Measurements from ENCODE around the gene GARIN5B. TPM values are rescaled to one million over a fixed set of nuclear protein-coding genes. Genes with fewer than 3 reads are reported as not detected.

The GARIN5B gene
- total RNA-seq, 1 experiment from 2014 or later, result not detected

DNA sequence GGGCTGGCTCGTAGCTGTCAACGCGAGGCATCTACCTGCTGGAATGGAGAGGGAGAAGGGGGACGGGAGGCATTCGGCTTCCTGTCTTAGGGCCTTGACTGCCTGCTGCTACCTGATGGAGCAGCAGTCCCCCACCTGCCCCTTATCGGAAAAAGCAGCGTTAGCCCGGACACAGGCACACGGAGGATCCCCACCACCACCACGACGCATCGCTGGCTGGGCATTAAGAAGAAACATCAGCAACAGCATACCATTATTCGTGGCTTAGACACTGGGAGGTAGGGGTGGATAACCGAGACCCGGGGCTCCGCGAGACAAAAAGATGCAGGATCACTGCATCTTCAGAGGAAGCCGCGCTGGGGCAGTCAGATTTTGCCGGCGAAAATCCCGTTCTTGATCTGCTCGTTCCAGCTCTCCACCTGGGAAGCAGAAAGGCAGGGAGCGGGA, 9.7 kb downstream of the GARIN5B start:
- intact Hi-C loops (cut with micrococcal nuclease; ENCODE audit: unreplicated experiment), result no loop called here
- CTCF ChIA-PET, result interaction anchor here (1.9 to 3.1 kb wide), 2 partner anchors 14 to 31 kb away, joined by 5 to 13 read pairs; partner anchors contain the start of genes KMT5C and TMEM238
- TF ChIP-seq, protein P1, sequence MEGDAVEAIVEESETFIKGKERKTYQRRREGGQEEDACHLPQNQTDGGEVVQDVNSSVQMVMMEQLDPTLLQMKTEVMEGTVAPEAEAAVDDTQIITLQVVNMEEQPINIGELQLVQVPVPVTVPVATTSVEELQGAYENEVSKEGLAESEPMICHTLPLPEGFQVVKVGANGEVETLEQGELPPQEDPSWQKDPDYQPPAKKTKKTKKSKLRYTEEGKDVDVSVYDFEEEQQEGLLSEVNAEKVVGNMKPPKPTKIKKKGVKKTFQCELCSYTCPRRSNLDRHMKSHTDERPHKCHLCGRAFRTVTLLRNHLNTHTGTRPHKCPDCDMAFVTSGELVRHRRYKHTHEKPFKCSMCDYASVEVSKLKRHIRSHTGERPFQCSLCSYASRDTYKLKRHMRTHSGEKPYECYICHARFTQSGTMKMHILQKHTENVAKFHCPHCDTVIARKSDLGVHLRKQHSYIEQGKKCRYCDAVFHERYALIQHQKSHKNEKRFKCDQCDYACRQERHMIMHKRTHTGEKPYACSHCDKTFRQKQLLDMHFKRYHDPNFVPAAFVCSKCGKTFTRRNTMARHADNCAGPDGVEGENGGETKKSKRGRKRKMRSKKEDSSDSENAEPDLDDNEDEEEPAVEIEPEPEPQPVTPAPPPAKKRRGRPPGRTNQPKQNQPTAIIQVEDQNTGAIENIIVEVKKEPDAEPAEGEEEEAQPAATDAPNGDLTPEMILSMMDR (IDR thresholded peaks at IDR 0.05; ENCODE audit: unreplicated experiment), result no peak
- Mint-ChIP-seq H3K27ac (ENCODE audit: unreplicated experiment) (peak overlapping the region; percentile 63), H3K9me3 (ENCODE audit: low read depth, unreplicated experiment) (no peaks in the 10 kb centered on the region), H3K4me1 (ENCODE audit: low read depth, unreplicated experiment) (peaks cover 33% of the 10 kb centered on the region), H3K36me3 (ENCODE audit: insufficient read depth, unreplicated experiment) (peaks cover 22% of the 10 kb centered on the region), H3K4me3 (ENCODE audit: low read depth, unreplicated experiment) (peak overlapping the region; percentile 79), H3K27me3 (ENCODE audit: unreplicated experiment) (peaks cover 75% of the 10 kb centered on the region)
- TSS peak; percentile 75 for BruUV-seq (replicated peaks)
- no peak for DNase-seq

DNA sequence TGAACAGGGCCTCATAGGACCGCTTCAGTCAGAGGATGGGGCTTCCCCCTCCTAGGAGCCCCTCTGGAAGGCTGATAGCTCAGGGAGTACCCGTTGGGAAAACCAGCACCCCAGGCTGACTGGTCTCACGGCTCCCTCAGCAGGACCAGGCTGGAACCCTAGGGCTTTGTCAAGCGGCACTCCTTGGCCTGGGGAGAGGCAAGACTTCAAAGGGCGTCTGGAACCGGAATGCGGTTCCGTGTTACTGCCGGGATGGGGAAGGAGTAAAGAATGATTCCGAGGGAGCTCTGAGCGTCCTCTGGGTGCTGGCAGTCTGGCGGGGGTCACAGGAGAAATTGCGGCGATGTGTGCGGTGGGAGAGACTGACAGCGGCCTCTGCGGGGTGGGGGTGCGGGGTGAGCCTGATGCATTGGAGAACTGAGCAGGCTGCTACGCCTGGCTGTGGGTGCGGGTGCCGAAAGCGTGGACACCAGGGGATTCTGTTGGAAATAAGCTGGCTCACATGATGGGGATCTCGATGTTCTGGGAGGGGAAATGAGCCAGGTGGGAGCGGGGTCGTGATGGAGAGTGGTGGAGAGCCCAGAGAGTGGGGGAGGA, 10.4 kb downstream of the GARIN5B start:
- H3K36me3 Mint-ChIP-seq (ENCODE audit: insufficient read depth, unreplicated experiment), result peaks cover 28% of the 10 kb centered on the region
- no peak for DNase-seq
- no TSS peak for BruUV-seq (replicated peaks)
- H3K4me3 Mint-ChIP-seq (ENCODE audit: low read depth, unreplicated experiment), result peak overlapping the region; percentile 79
- intact Hi-C loops (cut with micrococcal nuclease; ENCODE audit: unreplicated experiment), result no loop called here
- H3K27ac Mint-ChIP-seq (ENCODE audit: unreplicated experiment), result peak overlapping the region; percentile 63
- H3K4me1 Mint-ChIP-seq (ENCODE audit: low read depth, unreplicated experiment), result peaks cover 33% of the 10 kb centered on the region
- TF ChIP-seq, protein P1 (IDR thresholded peaks at IDR 0.05; ENCODE audit: unreplicated experiment), result no peak
- H3K27me3 Mint-ChIP-seq (ENCODE audit: unreplicated experiment), result peaks cover 68% of the 10 kb centered on the region
- H3K9me3 Mint-ChIP-seq (ENCODE audit: low read depth, unreplicated experiment), result no peaks in the 10 kb centered on the region
- CTCF ChIA-PET, result interaction anchor here (0.7 to 3.1 kb wide), 4 partner anchors 14 to 31 kb away, joined by 3 to 13 read pairs (median 4); partner anchors contain the start of genes KMT5C and TMEM238

DNA sequence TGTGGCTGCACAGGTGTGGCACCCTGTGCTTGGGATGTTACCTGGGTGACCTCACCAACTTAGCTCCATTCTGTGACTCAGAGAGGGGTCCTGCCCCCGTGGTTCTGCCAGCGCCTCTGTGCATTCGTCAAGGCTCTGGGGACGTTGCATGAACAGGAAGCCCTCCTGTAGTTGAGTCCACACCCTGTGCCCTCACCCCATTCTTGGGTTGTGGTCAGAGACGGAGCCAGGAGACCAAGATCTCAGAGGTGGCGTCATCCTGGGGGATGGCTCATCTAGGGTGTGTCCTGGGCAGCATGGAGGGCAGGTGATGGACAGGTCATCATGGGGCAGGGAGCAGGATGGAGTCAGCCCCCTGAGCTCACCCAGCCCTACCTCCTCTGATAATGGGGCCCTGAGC, 11.0 kb downstream of the GARIN5B start:
- TF ChIP-seq, protein P1 (IDR thresholded peaks at IDR 0.05; ENCODE audit: unreplicated experiment), result no peak
- peak; percentile 67 for DNase-seq
- Mint-ChIP-seq H3K4me3 (ENCODE audit: low read depth, unreplicated experiment) (peak overlapping the region; percentile 79), H3K27me3 (ENCODE audit: unreplicated experiment) (peaks cover 62% of the 10 kb centered on the region), H3K4me1 (ENCODE audit: low read depth, unreplicated experiment) (peaks cover 33% of the 10 kb centered on the region), H3K36me3 (ENCODE audit: insufficient read depth, unreplicated experiment) (peaks cover 29% of the 10 kb centered on the region), H3K27ac (ENCODE audit: unreplicated experiment) (peak overlapping the region; percentile 63), H3K9me3 (ENCODE audit: low read depth, unreplicated experiment) (no peaks in the 10 kb centered on the region)
- intact Hi-C loops (cut with micrococcal nuclease; ENCODE audit: unreplicated experiment), result no loop called here
- BruUV-seq (replicated peaks), result no TSS peak
- CTCF ChIA-PET, result interaction anchor here (0.7 to 3.1 kb wide), 4 partner anchors 13 to 32 kb away, joined by 3 to 13 read pairs (median 4); partner anchors contain the start of genes KMT5C and TMEM238

DNA sequence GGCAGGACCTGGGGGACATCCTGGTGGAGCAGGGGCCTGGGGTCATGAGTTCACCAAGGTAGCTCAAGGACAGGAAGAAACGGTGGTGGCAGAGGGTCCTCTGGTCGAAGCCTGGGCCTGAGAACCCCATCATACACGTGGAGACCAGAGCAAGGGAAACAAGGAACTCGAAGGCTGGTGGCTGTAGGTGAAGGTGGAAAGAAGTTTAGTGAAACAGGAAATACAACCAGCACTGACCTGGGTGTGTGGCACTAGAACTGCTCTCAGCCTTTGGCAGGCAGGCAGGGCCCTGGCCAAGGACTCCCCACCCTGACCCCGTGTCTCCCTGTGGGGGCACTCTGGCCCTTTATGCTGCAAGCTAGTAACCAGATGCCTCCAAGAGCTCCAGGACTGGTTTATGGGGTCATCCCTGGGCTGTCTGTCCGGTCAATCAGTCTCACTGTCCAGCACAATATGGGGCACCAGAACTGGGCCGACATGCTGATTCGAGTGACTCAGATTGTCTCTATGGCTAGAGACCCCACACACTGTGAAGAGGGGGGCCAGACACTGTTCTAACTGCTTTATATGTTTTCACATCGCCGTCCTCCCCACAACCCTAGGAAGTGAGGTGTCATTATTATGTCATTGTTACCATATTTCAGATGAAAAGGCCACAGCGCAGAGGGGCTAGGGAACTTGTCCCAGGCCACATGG, 12.3 kb downstream of the GARIN5B start:
- CTCF ChIA-PET, result interaction anchor here (1.5 to 3.1 kb wide), 2 partner anchors 12 to 22 kb away, joined by 3 to 13 read pairs; partner anchors contain the start of gene KMT5C
- TF ChIP-seq, protein P1 (IDR thresholded peaks at IDR 0.05; ENCODE audit: unreplicated experiment), result no peak
- Mint-ChIP-seq H3K4me1 (ENCODE audit: low read depth, unreplicated experiment) (peaks cover 35% of the 10 kb centered on the region), H3K4me3 (ENCODE audit: low read depth, unreplicated experiment) (no peak overlapping the region), H3K9me3 (ENCODE audit: low read depth, unreplicated experiment) (no peaks in the 10 kb centered on the region), H3K27ac (ENCODE audit: unreplicated experiment) (no peak overlapping the region), H3K36me3 (ENCODE audit: insufficient read depth, unreplicated experiment) (peaks cover 33% of the 10 kb centered on the region), H3K27me3 (ENCODE audit: unreplicated experiment) (peaks cover 49% of the 10 kb centered on the region)
- intact Hi-C loops (cut with micrococcal nuclease; ENCODE audit: unreplicated experiment), result no loop called here
- DNase-seq, result no peak
- BruUV-seq (replicated peaks), result no TSS peak
